Choroid plexus epithelial cell (primary cell): Measurements from ENCODE around the gene GPR137B.
A peak's percentile ranks its signal among the peaks of the same experiment; 100 is the strongest.

ENCODE experiments used
- DNase-seq: peaks from one replicate; pipeline ENCODE4 v3.0.0-alpha.2; 2010; ENCODE audit warnings: low read depth
- H3K4me3 ChIP-seq: 2 replicates; pipeline ENCODE4 v1.5.1; 2011; ENCODE audit warnings: low read depth, mild to moderate bottlenecking, control low read depth, low read length, moderate library complexity
- TF ChIP-seq, protein P1 (sequence below): conservative IDR thresholded peaks from 2 replicates; pipeline ENCODE4 v1.5.1; 2011; ENCODE audit warnings: low read depth, mild to moderate bottlenecking, control low read depth, inconsistent platforms, low read length, moderate library complexity

The GPR137B gene

DNA sequence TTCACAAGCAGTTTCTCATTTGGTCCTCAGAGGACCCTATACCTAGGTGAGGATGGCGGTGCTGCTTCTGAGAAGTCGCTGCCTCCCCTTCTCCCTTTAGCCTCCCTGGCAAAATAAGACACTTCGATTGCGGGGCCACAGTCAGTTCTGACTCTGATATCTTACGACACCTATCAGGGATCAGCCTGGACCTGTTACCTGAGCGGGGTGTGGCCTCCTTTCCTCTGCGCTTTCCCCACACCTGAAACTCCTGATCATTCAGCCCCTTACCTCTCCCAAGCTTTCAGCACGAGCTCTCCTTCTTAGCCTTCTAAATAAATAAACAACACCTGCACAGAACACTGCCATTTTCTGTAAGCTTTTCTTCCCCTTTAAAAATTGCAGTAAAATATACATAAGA lies 24.6 kb upstream of the GPR137B start:
- TF ChIP-seq, protein P1, sequence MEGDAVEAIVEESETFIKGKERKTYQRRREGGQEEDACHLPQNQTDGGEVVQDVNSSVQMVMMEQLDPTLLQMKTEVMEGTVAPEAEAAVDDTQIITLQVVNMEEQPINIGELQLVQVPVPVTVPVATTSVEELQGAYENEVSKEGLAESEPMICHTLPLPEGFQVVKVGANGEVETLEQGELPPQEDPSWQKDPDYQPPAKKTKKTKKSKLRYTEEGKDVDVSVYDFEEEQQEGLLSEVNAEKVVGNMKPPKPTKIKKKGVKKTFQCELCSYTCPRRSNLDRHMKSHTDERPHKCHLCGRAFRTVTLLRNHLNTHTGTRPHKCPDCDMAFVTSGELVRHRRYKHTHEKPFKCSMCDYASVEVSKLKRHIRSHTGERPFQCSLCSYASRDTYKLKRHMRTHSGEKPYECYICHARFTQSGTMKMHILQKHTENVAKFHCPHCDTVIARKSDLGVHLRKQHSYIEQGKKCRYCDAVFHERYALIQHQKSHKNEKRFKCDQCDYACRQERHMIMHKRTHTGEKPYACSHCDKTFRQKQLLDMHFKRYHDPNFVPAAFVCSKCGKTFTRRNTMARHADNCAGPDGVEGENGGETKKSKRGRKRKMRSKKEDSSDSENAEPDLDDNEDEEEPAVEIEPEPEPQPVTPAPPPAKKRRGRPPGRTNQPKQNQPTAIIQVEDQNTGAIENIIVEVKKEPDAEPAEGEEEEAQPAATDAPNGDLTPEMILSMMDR, result no peak
- no peak overlapping the region for H3K4me3 ChIP-seq
- no peak for DNase-seq

DNA sequence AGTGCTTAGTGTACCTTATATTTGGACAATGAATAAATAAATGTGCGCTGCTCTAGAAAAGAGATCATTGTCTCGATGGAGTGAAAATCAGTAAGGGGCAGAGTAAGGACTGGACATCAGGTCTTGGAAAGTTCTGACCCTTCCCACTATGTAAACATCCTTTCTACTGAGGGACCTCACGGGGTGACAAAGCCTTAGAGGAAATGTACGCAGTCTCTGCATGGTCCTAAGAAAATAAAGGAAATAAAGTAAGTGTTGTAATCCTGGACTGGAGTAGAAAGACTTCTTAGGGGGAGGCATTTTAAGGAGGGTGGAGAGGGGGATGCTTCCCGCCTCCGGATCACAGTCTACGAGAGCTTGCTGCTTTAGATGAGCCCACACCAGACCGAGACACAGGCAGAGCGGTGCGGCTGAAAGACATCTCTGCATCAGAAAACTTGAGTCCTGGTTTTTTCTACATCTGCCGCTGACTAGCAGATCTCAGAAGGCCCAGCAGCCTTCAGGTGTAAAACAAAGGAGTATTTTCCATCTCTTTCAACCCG lies 22.3 kb upstream of the GPR137B start:
- TF ChIP-seq, protein P1, result no peak
- H3K4me3 ChIP-seq, result no peak overlapping the region
- DNase-seq, result peak; percentile 22

DNA sequence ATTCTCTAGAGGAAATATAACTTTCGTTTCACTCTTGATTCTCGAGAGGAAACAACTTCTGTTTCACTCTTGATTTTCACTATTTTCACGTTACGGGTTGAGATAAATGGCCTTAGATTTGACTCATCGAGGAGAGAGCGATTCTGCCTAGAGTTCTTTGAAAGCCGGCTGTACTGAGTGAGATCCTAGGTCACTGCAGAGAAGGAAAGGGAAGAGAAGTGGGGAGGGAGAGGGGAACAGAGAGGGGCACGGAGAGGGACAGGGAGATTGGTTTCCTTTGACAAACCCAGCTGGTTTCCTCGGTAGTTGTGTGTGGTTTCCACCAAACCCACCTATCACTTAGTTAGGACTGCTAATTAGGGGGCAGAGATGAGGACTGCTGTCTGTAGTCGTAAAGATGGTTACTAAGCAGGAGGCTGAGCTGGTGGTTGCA lies 21.6 kb upstream of the GPR137B start:
- no peak for DNase-seq
- no peak overlapping the region for H3K4me3 ChIP-seq
- TF ChIP-seq, protein P1, result no peak

DNA sequence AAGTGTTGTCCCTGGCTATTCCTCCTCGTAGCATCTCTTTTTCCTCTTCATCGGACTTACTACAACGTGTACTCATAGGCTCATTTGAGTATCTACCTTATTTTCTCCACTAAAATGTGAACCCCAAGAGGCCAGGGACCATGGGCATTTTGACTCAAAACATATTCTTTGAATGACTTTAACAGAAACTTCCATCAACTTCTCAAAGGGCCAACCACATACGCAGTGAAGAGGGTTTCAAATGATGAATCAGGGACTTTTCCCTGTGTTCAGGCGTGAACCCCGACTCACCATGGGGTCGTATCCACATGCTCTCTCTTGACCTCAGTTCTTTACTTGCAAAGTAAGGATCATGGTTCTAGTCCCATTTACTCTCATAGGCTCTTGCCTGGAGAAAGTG lies 20.2 kb upstream of the GPR137B start:
- no peak for DNase-seq
- TF ChIP-seq, protein P1, result no peak
- H3K4me3 ChIP-seq, result no peak overlapping the region

DNA sequence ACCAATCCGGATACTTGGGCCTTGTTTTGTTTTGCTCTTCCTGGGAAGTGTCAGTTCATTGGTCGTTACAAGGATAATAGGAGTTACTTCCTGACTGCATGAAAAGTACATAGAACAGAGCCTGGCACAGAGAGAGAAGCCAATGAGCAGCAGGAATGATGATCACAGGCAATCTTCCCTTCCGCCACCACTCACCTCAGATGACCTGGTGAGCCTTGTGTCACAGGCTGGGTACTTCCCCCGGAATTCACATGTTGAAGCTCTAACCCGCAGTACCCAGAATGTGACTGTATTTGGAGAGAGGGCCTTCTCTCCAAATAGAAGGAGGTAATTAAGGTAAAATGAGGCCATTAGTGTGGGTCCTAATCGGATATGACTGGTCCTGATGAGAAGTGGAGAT lies 18.8 kb upstream of the GPR137B start:
- no peak for DNase-seq
- H3K4me3 ChIP-seq, result no peak overlapping the region
- TF ChIP-seq, protein P1, result no peak

DNA sequence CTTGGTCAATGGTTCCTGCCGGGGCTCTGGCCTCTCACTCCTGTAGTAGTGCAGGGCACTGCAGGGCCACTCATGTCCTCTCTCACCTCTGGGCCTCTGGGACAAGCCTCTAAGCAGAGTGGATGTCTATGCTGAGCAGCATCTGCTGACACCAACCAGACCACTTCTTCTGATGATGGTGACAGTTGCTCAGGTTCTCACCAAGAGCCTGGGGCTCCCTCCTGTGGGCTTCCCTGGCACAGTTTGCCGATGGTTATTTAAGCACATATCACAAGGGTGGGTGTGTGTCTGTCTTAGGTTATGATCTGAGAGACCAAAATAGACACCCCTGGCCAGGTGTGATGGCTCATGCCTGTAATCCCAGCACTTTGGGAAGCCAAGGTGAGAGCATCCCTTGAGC lies 17.4 kb upstream of the GPR137B start:
- peak; percentile 19 for DNase-seq
- no peak overlapping the region for H3K4me3 ChIP-seq
- TF ChIP-seq, protein P1, result peak; percentile 39

DNA sequence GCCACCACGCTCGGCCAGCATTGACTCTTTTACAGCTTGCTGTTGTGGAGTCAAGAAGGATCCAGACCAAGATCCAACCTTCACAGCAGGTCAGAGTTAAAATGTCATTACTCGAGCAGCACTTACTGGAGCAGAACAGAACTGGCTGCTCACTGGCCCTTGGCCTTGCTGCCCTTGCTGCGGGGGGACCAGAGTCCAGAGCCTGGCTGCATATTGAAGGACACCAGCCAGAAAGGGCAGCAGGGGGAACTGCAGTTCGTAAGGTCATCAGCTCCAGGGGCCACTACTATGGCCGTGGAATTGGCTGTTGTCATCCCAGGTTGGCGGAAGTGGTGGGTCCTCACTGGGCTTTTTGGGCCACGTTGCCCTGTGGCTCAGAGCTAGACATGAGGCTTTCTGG lies 15.3 kb upstream of the GPR137B start:
- TF ChIP-seq, protein P1, result no peak
- DNase-seq, result no peak
- H3K4me3 ChIP-seq, result no peak overlapping the region
